Calu3 (cell line): ENCODE measurements around the gene RAB17. TPM values are rescaled to one million over a fixed set of nuclear protein-coding genes. Genes with fewer than 3 reads are reported as not detected.
"Not testable (repeated sequence)": the region's sequence is repeated elsewhere in the genome, so short reads cannot be mapped to it uniquely, and the experiment has no call there.

Experiments
- BruUV-seq: library from RNA; stranded (reverse); fragments of 400-500 nt; replicated peaks from 2 replicates; lab custom pipeline; 2021; lab: Mats Ljungman, UMichigan
- CTCF ChIA-PET: fragments of 300-600 bp; sonication (Branson Sonifier 250); formaldehyde crosslinking; loops from one replicate; lab custom pipeline; 2022; ENCODE audit warnings: antibody characterized with exemption; lab: Charles Lee
- DNase-seq: peaks from one replicate; pipeline ENCODE4 v3.0.0; 2022
- H3K27ac Mint-ChIP-seq: one replicate; pipeline ENCODE4 v1.8.0; 2022; ENCODE audit warnings: mixed read lengths; ENCODE audit not compliant: unreplicated experiment
- H3K27me3 Mint-ChIP-seq: one replicate; pipeline ENCODE4 v1.8.0; 2022; ENCODE audit warnings: mixed read lengths; ENCODE audit not compliant: unreplicated experiment
- H3K36me3 Mint-ChIP-seq: one replicate; pipeline ENCODE4 v1.8.0; 2022; ENCODE audit warnings: mild to moderate bottlenecking, moderate library complexity, mixed read lengths; ENCODE audit not compliant: insufficient read depth, unreplicated experiment
- H3K4me1 Mint-ChIP-seq: one replicate; pipeline ENCODE4 v1.8.0; 2022; ENCODE audit warnings: mild to moderate bottlenecking, low read depth, mixed read lengths; ENCODE audit not compliant: unreplicated experiment
- H3K4me3 Mint-ChIP-seq: one replicate; pipeline ENCODE4 v1.8.0; 2022; ENCODE audit warnings: mild to moderate bottlenecking, low read depth, moderate library complexity, mixed read lengths; ENCODE audit not compliant: unreplicated experiment
- H3K9me3 Mint-ChIP-seq: one replicate; pipeline ENCODE4 v1.8.0; 2022; ENCODE audit warnings: low read depth, mixed read lengths; ENCODE audit not compliant: unreplicated experiment
- CTCF ChIP-seq: fragments of 200-600 bp; IDR thresholded peaks from one replicate; pipeline ENCODE4 v1.8.0; 2022; ENCODE audit warnings: antibody characterized with exemption; ENCODE audit not compliant: unreplicated experiment
- intact Hi-C: fragments of 100-400 bp; cut with micrococcal nuclease; formaldehyde crosslinking; loops from one replicate; pipeline ENCODE4 v1.10.0; 2022; ENCODE audit not compliant: unreplicated experiment
- total RNA-seq: library from RNA; stranded (reverse); gene quantifications from 2 replicates; pipeline ENCODE4 v1.2.3, GENCODE V29; 2022

The RAB17 gene
- total RNA-seq, 1 experiment from 2014 or later: 33.3 TPM

GRCh38 chr2:237614151-237614720 lies 23.7 kb upstream of the RAB17 start:
- Mint-ChIP-seq H3K36me3 (no peaks in the 10 kb centered on the region), H3K4me1 (peaks cover 15% of the 10 kb centered on the region), H3K4me3 (no peak overlapping the region), H3K9me3 (no peaks in the 10 kb centered on the region), H3K27ac (no peak overlapping the region), H3K27me3 (peaks cover 52% of the 10 kb centered on the region)
- intact Hi-C loops: no loop called here
- TF ChIP-seq CTCF: no peak
- DNase-seq: peak; percentile 16
- BruUV-seq: no TSS peak
- CTCF ChIA-PET: interaction anchor here (0.5 kb wide), 1 partner anchor 102 kb away, joined by 3 read pairs; no protein-coding TSS in a partner anchor

- H3K4me1 Mint-ChIP-seq: peaks cover 15% of the 10 kb centered on the region
- BruUV-seq: no TSS peak
- TF ChIP-seq CTCF: no peak
- no peak overlapping the region for H3K27ac Mint-ChIP-seq
- DNase-seq: no peak
- H3K4me3 Mint-ChIP-seq: no peak overlapping the region
- peaks cover 55% of the 10 kb centered on the region for H3K27me3 Mint-ChIP-seq
- H3K9me3 Mint-ChIP-seq: no peaks in the 10 kb centered on the region
- CTCF ChIA-PET: no interaction called here
- intact Hi-C loops: no loop called here
- H3K36me3 Mint-ChIP-seq: no peaks in the 10 kb centered on the region
These were observed 23.1 kb upstream of the RAB17 start for GRCh38 chr2:237613679-237614078.

- intact Hi-C loops: no loop called here
- Mint-ChIP-seq H3K36me3 (no peaks in the 10 kb centered on the region), H3K4me3 (no peak overlapping the region), H3K27me3 (peaks cover 55% of the 10 kb centered on the region), H3K4me1 (peaks cover 15% of the 10 kb centered on the region), H3K27ac (no peak overlapping the region), H3K9me3 (no peaks in the 10 kb centered on the region)
- TF ChIP-seq CTCF: no peak
- BruUV-seq: no TSS peak
- CTCF ChIA-PET: no interaction called here
- DNase-seq: no peak
These were observed 22.2 kb upstream of the RAB17 start for GRCh38 chr2:237612527-237613357.

- H3K27ac Mint-ChIP-seq, H3K4me1 Mint-ChIP-seq, CTCF ChIA-PET, H3K36me3 Mint-ChIP-seq, BruUV-seq, intact Hi-C loops, H3K9me3 Mint-ChIP-seq, H3K4me3 Mint-ChIP-seq, DNase-seq: not testable (repeated sequence)
- peaks cover 64% of the 10 kb centered on the region for H3K27me3 Mint-ChIP-seq
These were observed 16.0 kb upstream of the RAB17 start for GRCh38 chr2:237606522-237606921.

GRCh38 chr2:237604960-237605359 lies 14.4 kb upstream of the RAB17 start:
- no peaks in the 10 kb centered on the region for H3K9me3 Mint-ChIP-seq
- H3K4me3 Mint-ChIP-seq: no peak overlapping the region
- TF ChIP-seq CTCF: peak; percentile 19
- DNase-seq: peak; percentile 16
- BruUV-seq: no TSS peak
- no peaks in the 10 kb centered on the region for H3K4me1 Mint-ChIP-seq
- H3K27ac Mint-ChIP-seq: no peak overlapping the region
- CTCF ChIA-PET: no interaction called here
- no peaks in the 10 kb centered on the region for H3K36me3 Mint-ChIP-seq
- intact Hi-C loops: no loop called here
- peaks cover 64% of the 10 kb centered on the region for H3K27me3 Mint-ChIP-seq
